ENCODE results near the gene UQCC2. TPM values are rescaled to one million over a fixed set of nuclear protein-coding genes. Genes with fewer than 3 reads are reported as not detected.

Gene UQCC2
- total RNA-seq, 2 donors from 2014 or later, result 44.9 to 53.1 TPM

DNA sequence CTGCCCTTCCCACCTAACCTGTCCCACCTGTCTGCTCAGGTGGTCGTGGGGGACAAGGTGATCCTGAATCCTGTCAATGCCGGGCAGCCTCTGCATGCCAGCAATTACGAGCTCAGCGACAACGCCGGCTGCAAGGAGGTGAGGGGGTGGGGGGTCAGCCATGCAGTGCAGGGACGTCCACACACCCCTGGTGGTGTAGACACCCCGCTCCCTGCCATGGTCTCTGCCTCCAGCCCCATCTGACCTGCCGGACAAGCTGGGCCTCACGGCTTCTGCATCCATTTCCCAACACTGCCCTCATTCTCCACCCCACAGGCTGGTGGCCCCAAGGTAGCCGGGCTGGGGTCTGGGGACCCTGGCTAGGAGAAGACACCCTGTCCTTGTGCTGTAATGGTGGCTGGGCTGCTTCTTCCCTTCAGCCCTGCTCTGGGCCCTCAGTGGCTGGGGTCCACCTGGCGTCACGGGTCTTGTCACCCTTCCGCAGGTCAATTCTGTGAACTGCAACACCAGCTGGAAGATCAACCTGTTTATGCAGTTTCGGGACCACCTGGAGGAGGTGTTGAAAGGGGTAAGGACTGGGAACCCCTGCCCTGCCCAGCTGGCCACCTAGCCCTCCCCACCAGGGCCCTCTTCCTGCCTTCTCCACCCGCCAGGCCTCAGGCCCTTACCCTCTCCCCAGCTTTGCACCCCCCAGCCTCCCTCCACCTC, 52.4 kb downstream of the UQCC2 start:
- Mint-ChIP-seq H3K36me3 (no peaks in the 10 kb centered on the region), H3K9me3 (no peaks in the 10 kb centered on the region), H3K27ac (no peak overlapping the region), H3K4me1 (ENCODE audit: low read depth in 2 of 2) (no peaks in the 10 kb centered on the region), H3K27me3 (no peaks in the 10 kb centered on the region), H3K4me3 (no peak overlapping the region)
- ATAC-seq (no peak), DNase-seq (ENCODE audit: low spot score) (no peak)

DNA sequence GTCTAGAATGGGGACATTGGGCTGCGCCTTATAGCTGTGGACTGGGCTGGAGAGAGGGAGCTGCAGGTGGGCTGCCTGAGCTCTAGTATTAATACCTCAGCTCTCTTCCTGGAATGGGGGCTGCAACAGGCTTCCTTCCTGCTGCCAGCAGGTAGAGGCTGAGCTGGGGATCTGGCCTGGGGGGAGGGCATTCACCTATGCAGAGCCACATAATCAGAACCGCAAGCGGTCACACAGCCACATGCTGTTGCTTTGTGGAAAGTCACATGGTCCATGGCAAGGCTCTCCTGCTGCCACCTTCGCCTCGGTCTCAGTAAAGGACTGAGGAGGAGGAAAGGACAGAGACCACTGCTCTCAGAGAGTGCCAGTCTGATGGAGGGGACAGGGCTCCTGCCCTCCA, 54.7 kb downstream of the UQCC2 start:
- Mint-ChIP-seq H3K27me3 (no peaks in the 10 kb centered on the region), H3K9me3 (no peaks in the 10 kb centered on the region), H3K4me1 (ENCODE audit: low read depth in 2 of 2) (peaks cover 0 to 3% of the 10 kb centered on the region in 2 donors), H3K27ac (no peak overlapping the region), H3K4me3 (no peak overlapping the region), H3K36me3 (no peaks in the 10 kb centered on the region)
- DNase-seq (ENCODE audit: low spot score), result no peak
- no peak for ATAC-seq

DNA sequence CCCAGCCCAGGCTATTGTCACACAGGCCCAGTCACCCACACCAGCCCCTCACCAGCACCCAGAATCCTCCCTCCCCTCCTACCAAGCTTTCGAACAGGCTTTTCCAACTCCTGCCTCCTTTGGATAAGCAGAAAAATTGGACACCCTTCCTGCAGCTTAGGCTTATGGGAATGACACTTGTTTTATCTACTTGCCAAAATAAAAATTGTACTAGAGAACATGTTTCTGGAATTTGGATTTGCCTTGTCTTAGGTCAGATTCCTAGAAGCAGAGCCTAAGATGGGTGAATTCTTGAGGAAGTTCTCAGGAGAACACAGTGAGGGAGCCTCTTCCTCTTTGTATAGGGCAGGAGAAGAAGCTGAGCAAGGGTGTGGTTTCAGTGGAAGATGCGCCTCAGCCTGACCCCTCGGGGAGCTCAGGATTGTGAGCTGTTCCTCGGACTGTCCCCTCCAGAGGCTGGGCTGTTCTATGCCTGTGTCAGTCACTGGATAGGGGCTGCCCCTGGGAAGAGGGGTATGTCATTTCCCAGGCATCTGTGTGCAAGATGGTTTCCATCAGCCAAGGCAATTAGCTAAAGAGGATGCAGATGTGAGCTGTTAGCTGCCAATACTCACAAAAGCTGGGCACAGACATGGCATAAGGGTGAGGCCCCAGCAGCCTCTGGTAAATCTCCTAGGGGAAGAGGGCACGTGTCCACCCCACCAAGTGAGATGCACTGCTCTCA, 56.5 kb downstream of the UQCC2 start:
- Mint-ChIP-seq H3K27ac (no peak overlapping the region), H3K4me3 (no peak overlapping the region)

DNA sequence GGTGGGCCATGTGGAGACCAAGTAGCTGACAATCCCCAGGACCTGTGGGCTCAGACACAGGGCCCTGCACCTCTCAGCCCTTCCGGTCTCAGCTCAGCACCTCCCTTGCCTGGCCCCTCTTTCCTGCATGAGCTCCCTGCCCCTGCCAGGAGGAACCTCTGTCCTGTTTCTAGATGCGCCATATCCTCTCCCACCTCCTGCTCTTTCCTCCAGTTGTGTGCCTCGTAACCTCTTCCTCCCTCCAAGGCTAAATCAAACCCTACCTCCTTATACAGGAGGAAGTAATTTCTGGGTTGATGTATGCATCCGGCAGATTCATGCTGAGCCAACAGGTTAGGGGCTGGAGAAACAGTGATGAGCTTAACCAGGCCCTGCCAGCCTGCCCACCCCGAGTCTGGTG, 59.5 kb downstream of the UQCC2 start:
- DNase-seq (ENCODE audit: low spot score) (no peak), ATAC-seq (no peak)
- Mint-ChIP-seq H3K4me3 (no peak overlapping the region), H3K4me1 (ENCODE audit: low read depth in 2 of 2) (peaks cover 7 to 17% of the 10 kb centered on the region in 2 donors), H3K36me3 (peaks cover 6% of the 10 kb centered on the region), H3K27me3 (no peaks in the 10 kb centered on the region), H3K9me3 (no peaks in the 10 kb centered on the region), H3K27ac (no peak overlapping the region)

More for the DNA sequence above, 56.5 kb downstream of the UQCC2 start:
- Mint-ChIP-seq H3K4me1 (ENCODE audit: low read depth in 2 of 2) (peaks cover 0 to 5% of the 10 kb centered on the region in 2 donors), H3K9me3 (no peaks in the 10 kb centered on the region), H3K27me3 (no peaks in the 10 kb centered on the region), H3K36me3 (no peaks in the 10 kb centered on the region)
- DNase-seq (ENCODE audit: low spot score) (no peak), ATAC-seq (no peak)

DNA sequence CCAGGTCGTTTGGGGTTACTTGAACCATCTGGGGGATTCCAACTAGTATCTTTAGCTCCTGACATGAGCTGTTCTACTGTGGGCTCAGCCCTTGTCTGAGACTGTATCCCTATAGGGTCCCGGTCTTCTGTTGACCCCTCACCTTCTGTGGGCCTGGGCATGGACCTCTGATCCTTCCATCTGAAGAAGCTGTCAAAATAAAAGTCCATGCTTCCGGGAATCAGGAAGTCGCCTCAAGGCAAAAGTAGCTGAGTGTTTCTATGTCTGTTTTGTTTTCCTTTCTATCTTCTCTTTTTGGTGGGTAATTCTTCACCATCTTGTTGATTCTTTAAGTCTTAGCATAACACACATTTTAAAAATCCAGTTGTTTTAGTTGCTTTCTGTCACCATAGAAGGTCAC, 60.1 kb downstream of the UQCC2 start:
- Mint-ChIP-seq H3K27me3 (no peaks in the 10 kb centered on the region), H3K36me3 (peaks cover 6% of the 10 kb centered on the region), H3K4me1 (ENCODE audit: low read depth in 2 of 2) (peaks cover 10 to 19% of the 10 kb centered on the region in 2 donors), H3K9me3 (no peaks in the 10 kb centered on the region), H3K4me3 (no peak overlapping the region), H3K27ac (no peak overlapping the region)
- DNase-seq (ENCODE audit: low spot score) (no peak), ATAC-seq (no peak)

Other genes starting within 250 kb of the UQCC2 start
- 100 to 1,000 TPM; 101 to 103 TPM for gene BAK1, start 131.4 kb downstream of the UQCC2 start, total RNA-seq
- gene ITPR3, start 90.4 kb downstream of the UQCC2 start, total RNA-seq, result 10 to 100 TPM; 27.6 to 77.6 TPM
- gene IP6K3, start 35.2 kb upstream of the UQCC2 start, total RNA-seq, result not detected
- 10 to 100 TPM; 62.1 to 67.6 TPM for gene LEMD2, start 77.4 kb upstream of the UQCC2 start, total RNA-seq
- gene MLN, start 92.3 kb upstream of the UQCC2 start, total RNA-seq, result not detected